Uterus (tissue), 4 donors: ENCODE measurements around the gene CDK6. TPM values are rescaled to one million over a fixed set of nuclear protein-coding genes. Genes with fewer than 3 reads are reported as not detected.

Experiments
- DNase-seq, 2 donors: peaks; one replicate each; pipeline ENCODE4 v3.0.0-alpha.2; 2019 to 2020
- H3K27ac ChIP-seq, 2 donors: fragments of 200-600 bp; sonication (generic); 1 replicate in 1 of 2; 2 replicates in 1 of 2; pipeline ENCODE4 v1.5.1; 2016 to 2018
- H3K27me3 ChIP-seq, 2 donors: fragments of 200-600 bp; sonication (generic); one replicate each; pipeline ENCODE4 v1.5.1; 2018 to 2019; ENCODE audit warnings: control low read depth in 1 of 2
- H3K36me3 ChIP-seq, 2 donors: fragments of 200-600 bp; sonication (generic); one replicate each; pipeline ENCODE4 v1.5.1; 2019; ENCODE audit warnings: control low read depth in 1 of 2
- H3K4me1 ChIP-seq, 2 donors: fragments of 200-600 bp; sonication (generic); one replicate each; pipeline ENCODE4 v1.5.1; 2018 to 2019; ENCODE audit warnings: control low read depth in 1 of 2
- H3K4me3 ChIP-seq, 2 donors: fragments of 200-600 bp; sonication (generic); 1 replicate in 1 of 2; 2 replicates in 1 of 2; pipeline ENCODE4 v1.5.1; 2018 to 2019; ENCODE audit warnings: mild to moderate bottlenecking in 1 of 2
- H3K9me3 ChIP-seq, 2 donors: fragments of 200-600 bp; sonication (generic); one replicate each; pipeline ENCODE4 v1.5.1; 2019; ENCODE audit warnings: control low read depth in 1 of 2
- POLR2A ChIP-seq, 2 donors: fragments of 450-650 bp; IDR thresholded peaks; one replicate each; pipeline ENCODE4 v1.6.1; 2016; ENCODE audit warnings: antibody characterized with exemption in 2 of 2, mild to moderate bottlenecking in 1 of 2, moderate library complexity in 1 of 2
- intact Hi-C: fragments of 100-400 bp; cut with DNase I; formaldehyde crosslinking; loops from one replicate; pipeline ENCODE4 v1.15.1; 2023; ENCODE audit warnings: low total_unique reads
- total RNA-seq, 4 donors: library from RNA; depleted of rRNA in 3 of 4; stranded (reverse); fragments of >200 nt in 3 of 4; gene quantifications; one replicate each; pipeline versions ENCODE4 v1.1.0 to v1.2.4, GENCODE V29; 2014 to 2023
- TF ChIP-seq, protein P1 (sequence below), 4 experiments: fragments of 200-600 bp in 2 of 4; fragments of 450-650 bp in 2 of 4; sonication (generic) in 2 of 4; IDR thresholded peaks; one replicate each; pipeline ENCODE4 v1.5.1; 2016 to 2019; ENCODE audit warnings: antibody characterized with exemption in 4 of 4, mild to moderate bottlenecking in 2 of 4, moderate library complexity in 1 of 4
- donor health status: DM: yes; HTN: yes; CAD: no.

Gene CDK6
- total RNA-seq, 4 donors from 2014 or later: 5.9 to 117 (median 15.2) TPM

DNA sequence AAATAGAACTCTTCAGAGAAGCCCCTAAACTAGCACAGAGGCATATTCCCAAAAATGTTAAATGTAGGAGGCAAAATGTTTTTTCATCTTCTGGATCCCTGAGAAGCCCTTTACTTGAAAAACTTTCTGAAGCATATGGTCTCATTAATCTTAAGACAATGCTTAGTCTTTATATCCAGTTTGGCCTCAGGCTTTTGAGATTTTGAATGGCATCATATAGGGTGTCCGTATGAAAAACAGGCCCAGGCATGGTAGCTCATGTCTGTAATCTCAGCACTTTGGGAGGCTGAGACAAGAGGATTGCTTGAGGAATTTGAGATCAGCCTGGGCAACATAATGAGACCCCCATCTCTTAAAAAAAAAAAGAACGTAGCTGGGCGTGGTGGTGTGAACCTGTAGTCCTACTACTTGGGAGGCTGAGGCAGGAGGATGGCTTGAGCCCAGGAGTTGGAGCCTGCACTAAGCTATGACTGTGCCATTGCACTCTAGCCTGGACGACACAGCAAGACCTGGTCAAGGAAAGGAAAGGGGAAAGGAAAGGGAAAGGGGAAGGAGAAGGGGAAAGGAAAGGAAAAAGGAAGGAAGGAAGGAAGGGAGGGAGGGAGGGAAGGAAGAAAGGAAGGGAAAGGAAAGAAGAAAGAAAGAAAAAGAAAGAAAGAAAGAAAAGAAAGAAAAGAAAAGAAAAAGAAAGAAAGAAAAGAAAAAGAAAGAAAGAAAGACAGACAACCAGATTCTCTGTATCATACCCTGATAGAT lies 119.4 kb downstream of the CDK6 start:
- DNase-seq: no peak
- Histone ChIP-seq H3K4me1 (no peaks in the 10 kb centered on the region), H3K27ac (peak overlapping the region; percentile 80 to 93), H3K9me3 (no peaks in the 10 kb centered on the region), H3K27me3 (no peaks in the 10 kb centered on the region), H3K4me3 (no peak overlapping the region), H3K36me3 (no peaks in the 10 kb centered on the region)
- intact Hi-C loops: no loop called here
- TF ChIP-seq, protein P1, sequence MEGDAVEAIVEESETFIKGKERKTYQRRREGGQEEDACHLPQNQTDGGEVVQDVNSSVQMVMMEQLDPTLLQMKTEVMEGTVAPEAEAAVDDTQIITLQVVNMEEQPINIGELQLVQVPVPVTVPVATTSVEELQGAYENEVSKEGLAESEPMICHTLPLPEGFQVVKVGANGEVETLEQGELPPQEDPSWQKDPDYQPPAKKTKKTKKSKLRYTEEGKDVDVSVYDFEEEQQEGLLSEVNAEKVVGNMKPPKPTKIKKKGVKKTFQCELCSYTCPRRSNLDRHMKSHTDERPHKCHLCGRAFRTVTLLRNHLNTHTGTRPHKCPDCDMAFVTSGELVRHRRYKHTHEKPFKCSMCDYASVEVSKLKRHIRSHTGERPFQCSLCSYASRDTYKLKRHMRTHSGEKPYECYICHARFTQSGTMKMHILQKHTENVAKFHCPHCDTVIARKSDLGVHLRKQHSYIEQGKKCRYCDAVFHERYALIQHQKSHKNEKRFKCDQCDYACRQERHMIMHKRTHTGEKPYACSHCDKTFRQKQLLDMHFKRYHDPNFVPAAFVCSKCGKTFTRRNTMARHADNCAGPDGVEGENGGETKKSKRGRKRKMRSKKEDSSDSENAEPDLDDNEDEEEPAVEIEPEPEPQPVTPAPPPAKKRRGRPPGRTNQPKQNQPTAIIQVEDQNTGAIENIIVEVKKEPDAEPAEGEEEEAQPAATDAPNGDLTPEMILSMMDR (IDR thresholded peaks at IDR 0.05): no peak
- no peak for TF ChIP-seq POLR2A (IDR thresholded peaks at IDR 0.05)

DNA sequence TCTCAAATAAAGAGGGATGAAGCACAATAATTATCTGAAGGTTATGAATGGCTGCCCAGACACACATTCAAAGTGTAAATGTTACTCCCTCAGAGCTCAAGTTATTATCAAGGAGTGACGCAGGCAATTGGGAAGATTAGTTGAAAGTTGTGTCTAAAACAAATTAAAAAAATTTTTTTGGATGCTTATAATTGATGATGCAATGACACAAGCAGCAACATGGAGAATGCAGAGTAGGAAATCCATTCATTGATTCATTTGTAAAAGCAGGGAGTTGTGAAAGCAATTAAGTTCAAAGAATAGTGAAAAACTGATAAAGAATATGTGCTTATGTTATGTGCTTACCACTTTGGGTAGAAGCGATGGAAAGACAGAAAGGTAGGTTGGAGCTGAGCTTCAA lies 120.4 kb downstream of the CDK6 start:
- Histone ChIP-seq H3K27ac (no peak overlapping the region), H3K36me3 (no peaks in the 10 kb centered on the region), H3K4me3 (no peak overlapping the region), H3K9me3 (no peaks in the 10 kb centered on the region), H3K27me3 (no peaks in the 10 kb centered on the region), H3K4me1 (no peaks in the 10 kb centered on the region)
- no peak for DNase-seq
- TF ChIP-seq, protein P1 (IDR thresholded peaks at IDR 0.05): no peak
- TF ChIP-seq POLR2A (IDR thresholded peaks at IDR 0.05): no peak
- intact Hi-C loops: no loop called here

DNA sequence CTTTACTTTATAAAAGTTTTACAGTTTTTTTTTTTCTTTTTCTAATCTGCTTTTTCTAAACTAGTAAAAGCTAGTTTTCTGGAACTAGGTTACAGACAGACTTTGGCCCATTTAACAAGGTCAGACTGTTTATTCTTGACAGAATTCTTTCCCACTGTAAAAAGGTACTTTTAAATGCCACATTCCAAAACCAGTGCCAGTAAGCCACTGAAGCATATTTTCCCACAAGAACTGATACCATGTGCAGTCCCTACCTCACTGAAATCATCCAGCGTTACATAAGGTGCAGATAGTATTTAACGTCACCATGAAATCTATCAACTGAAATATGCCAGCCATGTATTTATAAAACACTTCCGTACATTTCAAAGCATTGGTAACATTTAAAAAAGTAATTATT lies 121.6 kb downstream of the CDK6 start:
- H3K27ac ChIP-seq: no peak overlapping the region
- intact Hi-C loops: no loop called here
- no peak for DNase-seq

DNA sequence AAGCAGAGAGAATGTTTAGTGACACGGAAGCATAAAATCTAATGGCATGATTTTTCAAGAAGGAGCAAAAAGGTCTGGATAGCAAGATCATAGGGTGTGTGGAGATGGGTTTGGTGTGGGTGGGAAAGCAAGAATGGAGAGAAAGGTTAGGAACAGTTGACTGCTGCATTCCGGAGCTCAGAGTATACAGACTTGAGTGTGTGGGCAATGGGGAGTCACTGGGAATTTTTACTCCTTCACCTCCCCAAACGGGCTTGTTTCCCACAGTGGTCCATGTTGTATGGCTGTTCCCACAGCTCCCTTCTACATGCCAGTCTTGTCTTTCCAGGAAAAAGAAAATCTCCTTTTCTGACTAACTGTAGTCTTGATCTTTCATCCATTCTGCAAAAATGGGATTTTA lies 122.1 kb downstream of the CDK6 start:
- TF ChIP-seq, protein P1 (IDR thresholded peaks at IDR 0.05): no peak
- TF ChIP-seq POLR2A (IDR thresholded peaks at IDR 0.05): no peak
- Histone ChIP-seq H3K27ac (no peak overlapping the region), H3K27me3 (no peaks in the 10 kb centered on the region), H3K9me3 (no peaks in the 10 kb centered on the region), H3K4me3 (no peak overlapping the region), H3K4me1 (no peaks in the 10 kb centered on the region), H3K36me3 (no peaks in the 10 kb centered on the region)
- intact Hi-C loops: no loop called here
- no peak for DNase-seq

More for the DNA sequence above, 121.6 kb downstream of the CDK6 start:
- H3K4me1 ChIP-seq: no peaks in the 10 kb centered on the region
- H3K4me3 ChIP-seq: no peak overlapping the region
- H3K36me3 ChIP-seq: no peaks in the 10 kb centered on the region
- no peaks in the 10 kb centered on the region for H3K27me3 ChIP-seq
- TF ChIP-seq POLR2A (IDR thresholded peaks at IDR 0.05): no peak
- TF ChIP-seq, protein P1 (IDR thresholded peaks at IDR 0.05): no peak
- H3K9me3 ChIP-seq: no peaks in the 10 kb centered on the region

DNA sequence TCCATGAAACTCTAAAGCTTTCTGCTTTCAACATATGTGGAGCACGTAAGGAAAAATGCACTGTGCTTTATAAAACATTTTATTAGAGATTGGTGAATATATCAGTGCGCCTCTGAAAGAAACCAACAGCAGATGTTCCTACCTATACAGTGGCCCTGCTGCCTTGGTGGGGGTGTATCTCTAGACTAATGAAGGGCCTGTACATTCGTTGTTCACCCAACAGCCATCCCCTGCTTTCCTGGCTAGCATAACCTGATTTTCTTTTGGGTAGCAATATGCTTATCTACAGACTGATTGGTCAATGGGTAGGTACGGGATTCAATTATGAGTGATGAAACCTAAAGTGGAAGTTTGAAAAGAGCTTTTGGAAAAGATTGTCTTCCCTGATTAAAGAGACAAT lies 126.5 kb downstream of the CDK6 start:
- H3K27me3 ChIP-seq: no peaks in the 10 kb centered on the region
- no peak overlapping the region for H3K27ac ChIP-seq
- H3K9me3 ChIP-seq: no peaks in the 10 kb centered on the region
- no peaks in the 10 kb centered on the region for H3K4me1 ChIP-seq
- TF ChIP-seq, protein P1 (IDR thresholded peaks at IDR 0.05): no peak
- no peak for TF ChIP-seq POLR2A (IDR thresholded peaks at IDR 0.05)
- no peak overlapping the region for H3K4me3 ChIP-seq
- no peak for DNase-seq
- intact Hi-C loops: no loop called here
- H3K36me3 ChIP-seq: no peaks in the 10 kb centered on the region
